ENCODE data around the gene FOXQ1. TPM values are rescaled to one million over a fixed set of nuclear protein-coding genes. Genes with fewer than 3 reads are reported as not detected.

The FOXQ1 gene
- total RNA-seq, 1 donor from 2014 or later = not detected

- Mint-ChIP-seq H3K4me1 (no peaks in the 10 kb centered on the region), H3K9me3 (no peaks in the 10 kb centered on the region), H3K4me3 (no peak overlapping the region), H3K36me3 (ENCODE audit: low read depth) (no peaks in the 10 kb centered on the region), H3K27ac (ENCODE audit: unreplicated experiment) (no peak overlapping the region), H3K27me3 (ENCODE audit: low read depth) (peaks cover 62% of the 10 kb centered on the region)
- no peak for DNase-seq (ENCODE audit: low read depth, low spot score)
- TF ChIP-seq CTCF (conservative IDR thresholded peaks at IDR 0.05) = no peak
Observed at GRCh38 chr6:1285956-1286355, 25.9 kb upstream of the FOXQ1 start.

- TF ChIP-seq CTCF (conservative IDR thresholded peaks at IDR 0.05) = no peak
- H3K9me3 Mint-ChIP-seq = no peaks in the 10 kb centered on the region
- DNase-seq (ENCODE audit: low read depth, low spot score) = no peak
- H3K36me3 Mint-ChIP-seq (ENCODE audit: low read depth) = no peaks in the 10 kb centered on the region
- H3K4me1 Mint-ChIP-seq = no peaks in the 10 kb centered on the region
- no peak overlapping the region for H3K4me3 Mint-ChIP-seq
- H3K27ac Mint-ChIP-seq (ENCODE audit: unreplicated experiment) = no peak overlapping the region
- H3K27me3 Mint-ChIP-seq (ENCODE audit: low read depth) = peaks cover 54% of the 10 kb centered on the region
Observed at GRCh38 chr6:1287103-1287591, 24.8 kb upstream of the FOXQ1 start.

- Mint-ChIP-seq H3K27ac (ENCODE audit: unreplicated experiment) (no peak overlapping the region), H3K27me3 (ENCODE audit: low read depth) (peaks cover 52% of the 10 kb centered on the region), H3K9me3 (peaks cover 6% of the 10 kb centered on the region), H3K4me3 (no peak overlapping the region), H3K36me3 (ENCODE audit: low read depth) (no peaks in the 10 kb centered on the region), H3K4me1 (no peaks in the 10 kb centered on the region)
- no peak for DNase-seq (ENCODE audit: low read depth, low spot score)
- TF ChIP-seq CTCF (conservative IDR thresholded peaks at IDR 0.05) = no peak
Observed at GRCh38 chr6:1290086-1290485, 21.8 kb upstream of the FOXQ1 start.

- Mint-ChIP-seq H3K9me3 (peaks cover 6% of the 10 kb centered on the region), H3K4me1 (no peaks in the 10 kb centered on the region), H3K27me3 (ENCODE audit: low read depth) (peaks cover 54% of the 10 kb centered on the region), H3K36me3 (ENCODE audit: low read depth) (no peaks in the 10 kb centered on the region), H3K4me3 (no peak overlapping the region), H3K27ac (ENCODE audit: unreplicated experiment) (no peak overlapping the region)
- TF ChIP-seq CTCF (conservative IDR thresholded peaks at IDR 0.05) = no peak
- DNase-seq (ENCODE audit: low read depth, low spot score) = no peak
Observed at GRCh38 chr6:1290805-1291204, 21.1 kb upstream of the FOXQ1 start.

DNA sequence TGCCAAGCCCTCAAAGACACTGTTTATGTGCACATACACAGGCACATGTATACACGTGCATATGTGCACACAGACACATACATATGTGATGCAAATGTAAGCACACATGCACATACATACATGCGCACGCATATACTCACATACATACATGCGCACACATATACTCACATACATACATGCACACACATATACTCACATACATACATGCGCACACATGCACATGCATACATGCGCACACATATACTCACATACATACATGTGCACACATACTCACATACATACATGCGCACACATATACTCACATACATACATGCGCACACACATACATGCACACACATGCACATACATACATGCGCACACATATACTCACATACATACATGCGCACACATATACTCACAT lies 20.5 kb upstream of the FOXQ1 start:
- peaks cover 6% of the 10 kb centered on the region for H3K9me3 Mint-ChIP-seq
- H3K4me3 Mint-ChIP-seq = no peak overlapping the region
- H3K36me3 Mint-ChIP-seq (ENCODE audit: low read depth) = no peaks in the 10 kb centered on the region
- no peaks in the 10 kb centered on the region for H3K4me1 Mint-ChIP-seq
- no peak overlapping the region for H3K27ac Mint-ChIP-seq (ENCODE audit: unreplicated experiment)
- no peak for TF ChIP-seq CTCF (conservative IDR thresholded peaks at IDR 0.05)
- peaks cover 54% of the 10 kb centered on the region for H3K27me3 Mint-ChIP-seq (ENCODE audit: low read depth)
- no peak for DNase-seq (ENCODE audit: low read depth, low spot score)

- Mint-ChIP-seq H3K4me1 (no peaks in the 10 kb centered on the region), H3K36me3 (ENCODE audit: low read depth) (no peaks in the 10 kb centered on the region), H3K27ac (ENCODE audit: unreplicated experiment) (no peak overlapping the region), H3K4me3 (no peak overlapping the region), H3K27me3 (ENCODE audit: low read depth) (peaks cover 60% of the 10 kb centered on the region), H3K9me3 (peaks cover 6% of the 10 kb centered on the region)
- no peak for TF ChIP-seq CTCF (conservative IDR thresholded peaks at IDR 0.05)
- no peak for DNase-seq (ENCODE audit: low read depth, low spot score)
Observed at GRCh38 chr6:1295420-1295819, 16.5 kb upstream of the FOXQ1 start.

All from neural crest cell (in vitro differentiated cells).